Fibroblast of skin of back (primary cell): Measurements from ENCODE around the gene KRTAP5-8.
A peak's percentile ranks its signal among the peaks of the same experiment; 100 is the strongest.
"Not testable (repeated sequence)": the region's sequence is repeated elsewhere in the genome, so short reads cannot be mapped to it uniquely, and the experiment has no call there.

Experiments used
- DNase-seq: peaks from one replicate; pipeline ENCODE4 v3.0.0-alpha.2; 2013

KRTAP5-8 gene

DNA sequence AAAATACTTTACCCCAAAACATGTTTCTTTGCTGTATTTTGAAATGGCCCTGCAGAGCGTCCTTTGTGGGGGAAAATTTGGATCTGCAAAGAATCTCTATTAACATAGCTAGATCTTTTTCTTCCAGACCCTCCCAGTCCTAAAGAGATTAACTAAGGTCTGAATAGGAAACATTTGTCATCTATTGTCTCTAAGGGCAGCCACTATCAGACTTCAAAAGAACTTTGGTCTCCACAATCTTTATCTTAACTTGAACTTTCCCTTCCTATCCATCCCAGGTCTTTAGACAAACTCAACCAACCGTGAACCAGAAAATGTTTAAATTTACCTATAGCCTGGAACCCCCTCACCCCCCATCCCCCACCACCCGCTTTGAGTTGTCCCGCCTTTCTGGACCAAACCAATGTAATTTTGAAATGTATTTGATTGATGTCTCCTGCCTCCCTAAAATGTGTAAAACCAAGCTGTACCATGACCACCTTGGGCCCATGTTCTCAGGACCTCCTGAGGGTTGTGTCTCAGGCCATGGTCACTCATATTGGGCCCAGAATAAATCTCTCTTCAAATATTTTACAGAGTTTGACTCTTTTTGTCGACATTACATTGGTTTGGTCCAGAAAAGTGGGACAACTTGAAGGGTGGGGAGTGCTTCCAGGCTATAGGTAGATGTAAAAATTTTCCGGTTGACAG is 6.8 kb downstream of the KRTAP5-8 start:
- no peak for DNase-seq

DNA sequence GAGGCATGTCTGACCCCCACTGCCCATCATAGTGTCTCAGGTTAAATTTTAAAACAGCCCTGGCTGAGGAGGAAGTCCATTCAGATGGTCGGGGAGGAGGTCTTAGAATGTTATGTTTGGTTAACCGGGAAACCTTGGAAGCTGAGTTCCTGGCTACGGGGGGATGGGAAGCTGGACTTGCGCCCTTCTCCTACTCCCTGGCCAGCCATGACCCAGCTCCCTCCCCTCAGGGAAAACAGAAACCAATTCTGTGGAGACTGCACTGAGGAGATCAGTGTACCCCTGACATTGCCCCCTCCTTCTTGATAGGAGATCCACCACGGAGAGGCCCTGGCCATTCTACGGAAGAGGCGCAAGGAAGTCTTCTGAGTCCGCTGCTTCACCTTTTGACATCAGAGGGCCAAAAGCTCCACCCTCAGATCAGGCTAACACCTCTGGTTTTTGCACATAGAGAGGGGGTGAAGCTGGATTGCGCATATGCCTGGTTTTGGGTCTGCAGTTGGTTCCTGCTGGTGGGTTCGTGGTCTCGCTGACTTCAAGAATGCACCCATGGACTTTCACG is 7.7 kb downstream of the KRTAP5-8 start:
- DNase-seq, result no peak

DNA sequence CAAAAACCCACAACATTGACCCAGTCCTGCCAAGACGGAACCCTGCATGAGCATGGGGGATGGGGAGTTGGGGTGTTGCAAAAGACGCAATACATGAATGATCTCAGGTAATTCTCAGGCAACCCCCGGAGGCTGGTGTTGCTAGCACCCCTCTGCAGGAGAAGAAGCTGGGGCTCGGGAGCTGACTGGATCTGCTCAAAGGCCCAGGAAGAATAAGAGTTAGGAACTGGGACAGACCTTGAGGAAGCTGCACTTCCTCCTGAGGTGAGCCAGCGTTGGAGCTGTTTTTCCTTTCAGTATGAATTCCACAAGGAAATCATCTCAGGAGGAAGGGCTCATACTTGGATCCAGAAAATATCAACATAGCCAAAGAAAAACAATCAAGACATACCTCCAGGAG is 10.3 kb downstream of the KRTAP5-8 start, which contains the start of gene KRTAP5-9:
Gene KRTAP5-9 (plus strand): TSS at position 301 of the 400 bp plus-strand sequence. CDS start 238 bp downstream, outside the sequence.
- no peak for DNase-seq

DNA sequence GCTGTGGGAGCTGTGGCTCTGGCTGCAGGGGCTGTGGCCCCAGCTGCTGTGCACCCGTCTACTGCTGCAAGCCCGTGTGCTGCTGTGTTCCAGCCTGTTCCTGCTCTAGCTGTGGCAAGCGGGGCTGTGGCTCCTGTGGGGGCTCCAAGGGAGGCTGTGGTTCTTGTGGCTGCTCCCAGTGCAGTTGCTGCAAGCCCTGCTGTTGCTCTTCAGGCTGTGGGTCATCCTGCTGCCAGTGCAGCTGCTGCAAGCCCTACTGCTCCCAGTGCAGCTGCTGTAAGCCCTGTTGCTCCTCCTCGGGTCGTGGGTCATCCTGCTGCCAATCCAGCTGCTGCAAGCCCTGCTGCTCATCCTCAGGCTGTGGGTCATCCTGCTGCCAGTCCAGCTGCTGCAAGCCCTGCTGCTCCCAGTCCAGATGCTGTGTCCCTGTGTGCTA is 10.9 kb downstream of the KRTAP5-8 start:
- DNase-seq, result no peak

DNA sequence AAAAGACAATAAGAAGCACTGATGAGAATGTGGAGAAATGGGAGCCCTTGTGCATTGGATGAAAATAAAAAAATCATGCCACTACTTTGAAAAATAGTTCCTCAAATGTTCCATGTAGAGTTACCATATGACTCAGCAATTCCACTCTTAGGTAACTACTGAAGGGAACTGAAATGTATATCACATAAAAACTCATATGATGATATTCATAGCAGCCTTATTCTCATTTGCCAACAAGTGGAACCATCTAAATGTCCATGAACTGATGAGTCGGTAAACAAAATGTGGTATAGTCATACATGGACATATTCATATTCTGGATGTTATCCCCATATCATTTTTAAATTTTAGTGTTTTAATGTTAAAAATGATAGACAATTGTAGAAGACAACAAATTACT is 13.9 kb downstream of the KRTAP5-8 start:
- no peak for DNase-seq

DNA sequence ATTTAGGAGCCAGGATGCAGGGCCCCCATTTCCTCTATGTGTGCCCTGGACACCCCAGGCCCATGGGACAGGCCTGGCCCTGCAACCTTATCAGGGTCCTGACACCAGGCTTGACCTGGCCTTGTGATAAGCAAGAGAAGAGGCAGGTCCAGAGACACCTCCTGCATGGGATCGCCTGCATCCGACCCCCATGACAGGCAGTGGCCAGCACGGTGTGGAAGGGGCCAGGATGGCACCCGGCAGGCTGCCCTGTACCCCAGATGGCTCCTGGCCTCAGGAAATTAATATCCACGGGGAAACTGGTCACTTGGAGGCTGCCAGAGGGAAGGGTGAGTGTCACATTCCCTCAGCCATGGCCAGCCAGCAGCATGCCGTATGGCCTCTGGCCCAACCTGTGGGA is 17.2 kb downstream of the KRTAP5-8 start:
- DNase-seq, result no peak

DNA sequence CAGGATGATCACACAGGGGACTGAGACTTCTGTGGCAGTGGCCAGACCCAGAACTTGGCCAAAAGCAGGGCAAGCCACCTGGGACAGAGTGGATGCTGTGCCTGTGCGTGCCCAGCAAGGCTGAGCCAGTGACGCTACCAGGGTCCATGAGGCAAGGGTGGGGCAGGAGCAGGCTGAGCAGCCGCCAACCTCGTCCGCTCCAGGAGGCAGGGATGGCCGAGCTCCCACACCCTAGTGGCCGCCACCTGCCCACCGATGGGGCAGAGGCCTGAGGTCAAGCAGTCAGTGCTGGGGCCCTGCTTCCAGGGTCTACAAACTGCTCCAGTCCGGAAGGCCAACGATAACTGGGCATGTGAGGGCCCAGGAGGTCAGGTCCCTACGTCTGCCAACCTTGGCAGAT is 17.7 kb downstream of the KRTAP5-8 start:
- no peak for DNase-seq

DNA sequence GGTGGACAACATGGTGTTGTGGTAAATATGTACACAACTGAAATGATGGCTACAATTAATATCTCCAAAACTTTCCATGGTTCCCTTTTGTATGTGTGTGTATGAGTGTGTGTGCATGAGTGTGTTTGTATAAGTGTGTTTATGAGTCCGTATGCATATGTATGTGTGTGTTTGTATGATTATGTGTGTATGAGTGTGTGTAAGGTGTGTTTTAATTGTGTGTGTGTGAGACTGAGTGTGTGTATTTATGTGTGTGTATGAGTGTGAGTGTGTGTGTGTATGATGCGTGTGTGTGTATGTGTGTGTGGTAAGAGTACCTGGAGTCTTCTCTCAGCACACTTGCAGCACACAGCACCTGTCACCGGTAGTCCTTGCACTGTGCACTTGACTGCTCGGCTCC is 18.2 kb downstream of the KRTAP5-8 start:
- DNase-seq, result no peak

DNA sequence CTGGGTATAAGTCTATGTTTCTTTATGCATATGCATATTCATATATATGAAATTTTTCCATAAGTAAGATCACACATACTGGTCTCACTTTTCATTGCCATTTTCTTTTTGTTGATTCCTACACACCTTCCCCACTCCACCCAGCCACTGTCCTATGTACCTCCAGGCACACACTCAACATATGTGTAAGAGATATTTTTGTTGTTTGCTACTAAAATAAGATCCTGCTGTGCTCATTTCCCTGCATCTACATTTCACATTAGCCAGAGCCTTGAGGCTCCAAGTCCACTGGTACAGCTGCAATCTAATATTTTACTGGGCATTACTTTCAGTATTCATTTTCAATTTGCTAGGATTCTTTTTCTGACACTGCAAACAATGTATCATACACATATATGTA is 19.4 kb downstream of the KRTAP5-8 start:
- no peak for DNase-seq

DNA sequence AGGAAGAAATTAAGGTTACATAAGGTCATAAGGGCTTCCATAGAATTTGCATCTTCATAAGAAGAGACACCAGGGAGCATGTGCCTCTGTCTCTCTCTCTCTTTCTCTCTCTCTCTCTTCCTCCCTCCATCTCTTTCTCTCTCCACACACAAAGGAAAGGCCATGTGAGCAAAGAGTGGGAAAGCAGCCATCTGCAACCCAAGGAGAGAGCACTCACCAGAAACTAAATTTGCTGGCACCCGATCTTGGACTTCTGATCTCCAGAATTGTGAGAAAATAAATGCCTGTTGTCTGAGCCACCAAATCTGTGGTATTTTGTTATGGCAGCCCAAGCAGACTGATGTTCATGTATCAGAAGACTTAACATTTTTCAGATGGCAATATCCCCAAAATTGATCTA is 21.2 kb downstream of the KRTAP5-8 start:
- no peak for DNase-seq

DNA sequence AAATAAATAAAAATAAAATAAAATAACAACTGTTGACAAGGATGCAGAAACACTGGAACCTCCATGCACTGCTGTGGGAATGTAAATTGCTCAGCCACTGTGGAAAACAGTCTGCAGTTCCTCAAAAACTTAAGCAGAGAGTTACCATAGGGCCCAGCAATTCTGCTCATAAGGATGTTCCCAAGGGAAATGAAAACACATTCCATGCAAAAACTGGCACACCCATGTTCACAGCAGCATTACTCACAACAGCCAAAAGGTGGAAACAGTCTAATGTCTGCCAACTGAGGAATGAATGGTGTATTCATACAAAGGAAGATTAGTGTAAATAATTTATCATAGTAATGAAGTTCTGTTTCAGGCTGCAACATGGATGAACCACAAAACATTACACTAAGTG is 24.3 kb downstream of the KRTAP5-8 start:
- DNase-seq, result peak; percentile 20

DNA sequence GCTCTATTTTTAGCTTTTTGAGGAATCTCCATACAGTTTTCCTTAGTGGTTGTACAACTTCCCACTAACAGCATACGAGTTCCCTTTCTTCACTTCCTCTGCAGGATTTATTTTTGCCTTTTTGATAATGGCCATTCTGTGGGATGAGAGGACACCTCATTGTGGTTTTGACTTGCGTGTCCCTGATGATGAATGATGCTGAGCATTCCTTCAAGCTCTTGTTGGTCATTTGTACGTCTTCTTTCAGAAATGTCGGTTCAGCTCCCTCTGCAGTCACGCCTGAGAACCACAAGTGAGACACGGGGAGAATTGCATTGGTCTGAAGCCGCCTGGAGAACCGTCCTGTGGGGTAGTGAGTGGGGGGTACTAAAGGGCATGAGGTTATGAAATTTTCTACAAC is 25.6 kb downstream of the KRTAP5-8 start:
- peak; percentile 32 for DNase-seq

DNA sequence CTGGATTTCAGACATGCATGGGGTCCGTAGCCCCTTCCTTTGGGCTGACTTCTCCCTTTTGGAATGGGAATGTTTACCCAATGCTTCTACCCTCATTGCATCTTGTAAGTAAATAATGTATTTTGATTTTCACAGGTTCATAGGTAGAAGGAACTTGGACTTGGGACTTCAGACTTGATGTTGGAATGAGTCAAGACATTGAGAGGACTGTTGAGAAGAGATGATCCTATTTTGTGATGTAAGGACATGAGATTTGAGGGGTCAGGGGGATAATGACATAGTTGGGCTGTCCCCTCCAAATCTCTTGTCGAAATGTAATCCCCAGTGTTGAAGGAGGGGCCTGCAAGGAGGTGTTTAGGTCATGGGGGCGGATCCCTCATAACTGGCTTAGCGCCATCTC is 26.6 kb downstream of the KRTAP5-8 start:
- no peak for DNase-seq

DNA sequence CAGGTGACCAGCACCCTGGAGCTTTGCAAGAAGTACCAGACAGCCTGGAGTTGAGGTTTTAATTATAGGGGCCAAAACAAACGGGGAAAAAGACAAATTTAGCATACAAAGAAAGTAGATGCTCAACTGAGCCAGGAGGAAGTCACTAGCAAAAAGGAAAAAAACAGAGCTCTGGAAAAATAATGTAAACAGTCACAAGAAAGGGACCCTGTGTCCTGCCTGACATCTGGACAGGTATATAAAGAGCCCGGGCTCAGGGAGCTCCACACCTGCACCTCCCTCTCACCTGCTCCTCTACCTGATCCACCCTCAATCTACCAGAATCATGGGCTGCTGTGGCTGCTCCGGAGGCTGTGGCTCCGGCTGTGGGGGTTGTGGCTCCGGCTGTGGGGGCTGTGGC is 27.4 kb downstream of the KRTAP5-8 start, which contains the start of gene KRTAP5-10:
Gene KRTAP5-10 (plus strand): TSS at position 301 of the 400 bp plus-strand sequence. CDS start 25 bp downstream, at position 326.
- no peak for DNase-seq

DNA sequence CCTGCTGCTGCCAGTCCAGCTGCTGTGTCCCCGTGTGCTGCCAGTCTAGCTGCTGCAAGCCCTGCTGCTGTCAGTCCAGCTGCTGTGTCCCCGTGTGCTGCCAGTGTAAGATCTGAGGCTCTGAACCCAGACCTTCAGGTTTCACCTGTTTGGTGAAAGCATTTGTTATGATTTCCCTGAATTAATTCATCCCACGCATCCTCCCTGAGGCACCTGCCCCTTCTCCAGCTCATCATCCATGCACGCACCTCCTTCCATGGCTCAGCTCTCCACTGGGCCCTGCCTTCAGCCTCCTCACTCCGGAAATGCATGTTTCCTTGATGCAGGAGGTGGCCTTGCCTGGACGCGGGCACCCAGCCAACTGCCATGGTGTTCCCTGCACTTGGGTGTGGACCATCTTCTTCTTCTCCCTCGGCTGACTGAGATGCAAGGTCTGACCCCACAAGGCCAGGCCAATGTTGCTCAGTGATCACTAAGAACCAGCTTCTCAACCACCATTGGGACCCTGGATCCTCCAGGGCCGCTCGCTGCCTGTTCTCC is 28.3 kb downstream of the KRTAP5-8 start:
- no peak for DNase-seq

DNA sequence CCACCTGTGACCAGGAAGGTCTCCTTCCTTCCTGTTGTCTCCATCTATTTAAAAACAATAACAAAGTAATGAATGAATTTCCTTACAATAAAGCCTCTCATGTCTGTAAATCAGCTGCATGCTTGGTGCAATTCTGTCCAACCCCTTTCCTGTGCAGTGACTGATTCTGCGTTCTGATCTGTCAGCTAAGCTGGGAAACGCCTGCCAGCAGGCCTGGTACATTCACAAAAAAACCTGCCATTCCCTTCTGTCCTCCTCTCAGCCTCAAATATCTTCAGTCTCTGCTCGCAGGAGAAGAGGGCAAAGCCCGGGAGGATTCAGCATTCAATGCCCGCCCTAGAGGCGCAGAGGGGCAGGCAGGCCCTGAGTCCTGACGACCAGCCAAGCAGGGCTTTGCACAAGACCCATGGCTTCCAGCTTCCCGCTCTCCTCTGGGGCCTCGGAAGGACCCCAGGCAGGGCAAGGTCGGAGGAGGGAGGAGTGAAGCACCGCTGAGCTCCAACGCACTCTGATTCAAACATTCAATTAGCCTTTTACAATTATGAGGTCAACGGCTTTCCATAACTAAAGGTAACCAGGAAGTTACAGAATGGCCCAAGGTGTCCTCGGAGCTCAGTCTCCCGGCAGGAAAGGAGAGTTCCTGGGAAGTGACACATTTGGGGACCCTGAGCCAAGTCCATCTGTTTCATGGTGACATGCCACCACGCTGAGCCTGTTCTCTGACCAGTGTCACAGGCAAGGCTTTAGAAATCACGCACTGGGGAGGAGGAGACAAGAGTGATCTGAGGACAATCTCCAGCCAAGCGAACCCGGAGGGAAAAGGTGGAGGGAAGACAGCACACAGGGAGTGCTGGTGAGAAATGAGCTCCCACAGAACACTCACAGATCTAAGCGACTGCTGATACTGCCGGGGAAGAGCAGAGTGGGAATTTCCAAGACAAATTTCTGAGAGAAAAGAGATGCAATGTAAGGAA is 29.1 kb downstream of the KRTAP5-8 start:
- DNase-seq, result not testable (repeated sequence)

DNA sequence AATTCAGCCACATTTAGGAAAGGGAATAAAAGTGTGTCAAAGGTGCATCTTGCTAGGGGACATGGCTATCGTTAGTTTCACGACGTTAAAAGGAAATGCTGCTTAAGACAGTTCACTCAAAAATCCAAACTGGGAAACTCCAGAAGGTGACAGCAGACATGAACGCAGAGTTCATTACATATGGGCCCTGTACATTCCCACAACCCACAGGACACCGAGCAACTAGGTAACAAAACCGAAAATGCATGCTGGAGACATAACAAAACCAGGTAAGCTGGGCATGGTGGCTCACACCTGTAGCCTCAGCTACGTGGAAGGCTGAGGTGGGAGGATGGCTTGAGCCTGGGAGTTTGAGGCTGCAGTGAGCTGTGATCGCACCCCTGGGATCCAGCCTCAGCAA is 29.8 kb downstream of the KRTAP5-8 start:
- DNase-seq, result not testable (repeated sequence)

DNA sequence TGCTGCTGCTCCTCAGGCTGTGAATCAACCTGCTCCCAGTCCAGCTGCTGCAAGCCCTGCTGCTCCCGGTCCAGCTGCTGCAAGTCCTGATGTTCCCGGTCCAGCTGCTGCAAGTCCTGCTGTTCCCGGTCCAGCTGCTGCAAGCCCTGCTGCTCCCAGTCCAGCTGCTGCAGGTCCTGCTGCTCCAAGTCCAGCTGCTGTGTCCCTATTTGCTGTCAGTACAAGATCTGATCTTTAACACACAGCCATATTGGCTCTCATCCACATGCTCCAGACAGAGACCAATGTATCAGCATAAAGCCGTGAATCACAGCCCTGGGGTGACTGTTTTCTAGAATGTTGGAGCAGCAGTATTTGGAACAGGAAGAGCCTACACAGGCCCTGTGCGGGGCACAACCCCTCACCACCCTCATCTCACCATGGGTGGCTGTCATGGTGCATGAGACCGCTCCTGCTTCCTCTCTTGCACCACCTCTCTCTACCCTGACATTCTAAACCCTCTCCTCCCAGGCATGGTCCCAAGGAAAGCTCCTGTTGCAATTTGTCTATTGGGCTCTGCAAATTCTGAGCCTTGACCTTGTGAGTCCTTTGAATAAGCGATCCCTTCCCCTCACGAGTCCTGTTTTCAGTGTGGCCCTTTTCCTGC is 31.0 kb downstream of the KRTAP5-8 start:
- no peak for DNase-seq

DNA sequence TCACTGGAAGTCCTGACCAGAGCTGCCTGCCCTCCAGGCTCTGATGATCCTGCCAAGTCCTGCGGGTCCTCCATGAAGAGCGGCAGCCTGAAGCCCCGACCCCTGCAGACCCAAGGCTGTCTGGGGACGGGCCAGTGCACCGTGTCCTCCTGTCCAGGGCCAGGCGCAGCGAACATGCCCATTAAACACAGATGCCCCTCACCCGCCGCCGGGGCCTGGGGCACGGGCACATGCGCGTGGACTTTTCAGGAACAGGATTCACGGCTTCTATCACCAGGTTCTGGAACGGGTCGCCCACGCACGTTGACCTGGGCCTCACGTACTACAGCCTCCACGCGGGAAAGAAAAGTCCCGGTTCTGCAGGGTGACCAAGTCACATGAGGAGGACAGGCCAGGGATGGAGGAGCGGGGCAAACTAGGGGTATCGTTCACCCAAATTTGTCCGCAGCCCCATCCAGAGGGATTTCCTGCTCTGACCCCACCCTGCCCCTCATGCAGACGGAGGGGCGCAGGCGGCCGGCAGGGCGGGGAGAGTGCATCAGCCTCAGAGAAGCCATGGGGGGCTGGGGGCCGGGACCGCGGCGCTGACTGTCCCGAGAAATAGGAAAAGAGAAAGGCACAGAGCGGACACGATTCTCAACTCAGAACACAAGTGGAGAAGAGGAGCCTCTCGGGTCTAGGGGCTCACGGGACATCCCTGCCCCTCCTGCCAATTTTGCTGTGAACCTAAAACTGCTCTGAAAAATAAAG is 33.5 kb downstream of the KRTAP5-8 start:
- DNase-seq, result not testable (repeated sequence)

DNA sequence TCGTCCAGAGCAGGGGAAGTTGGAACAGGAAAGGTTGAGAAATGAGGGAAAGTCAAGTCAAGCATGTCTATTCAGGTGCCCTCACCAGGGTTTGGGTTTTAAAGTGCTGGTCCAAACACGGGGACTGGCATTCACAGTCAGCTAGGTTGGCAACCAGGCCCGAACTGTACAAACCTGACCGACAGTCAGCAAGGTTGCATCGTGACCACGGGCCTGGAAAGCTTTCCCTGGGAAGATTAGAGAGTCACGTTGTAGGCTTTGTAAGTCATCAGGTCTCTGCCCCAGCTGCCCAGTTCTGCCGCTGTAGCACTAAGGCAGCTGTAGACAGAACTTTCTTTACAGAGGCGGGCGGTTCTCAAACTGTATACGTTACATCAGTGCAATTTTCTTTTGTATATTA is 35.0 kb downstream of the KRTAP5-8 start:
- no peak for DNase-seq

DNA sequence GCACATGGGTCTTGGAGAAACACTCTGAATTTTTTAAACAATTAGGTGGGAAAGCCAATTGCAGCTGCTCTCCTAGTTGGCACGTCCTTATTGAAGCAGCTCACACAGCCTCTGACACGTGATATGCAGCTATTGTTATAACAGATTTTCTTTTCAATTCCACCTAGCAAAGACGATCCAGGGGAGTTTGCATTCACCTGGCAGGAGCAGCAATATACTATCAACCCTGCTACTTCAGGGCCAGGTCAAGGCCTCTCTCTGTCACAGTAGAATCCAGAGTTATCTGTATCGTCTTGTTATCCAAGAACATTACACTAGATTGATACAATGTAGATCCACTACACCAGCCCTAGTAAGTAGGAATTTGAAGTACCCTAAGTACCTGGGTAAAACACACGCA is 36.6 kb downstream of the KRTAP5-8 start:
- no peak for DNase-seq
